Mesendoderm (in vitro differentiated cells): ENCODE data around the gene NPY5R.

Experiments
- DNase-seq: peaks from one replicate; pipeline ENCODE4 v3.0.0; 2013
- H2AK5ac ChIP-seq: 2 replicates; pipeline ENCODE4 v1.6.1; 2013; ENCODE audit warnings: low read length, inconsistent platforms
- H2BK120ac ChIP-seq: 2 replicates; pipeline ENCODE4 v1.6.1; 2013; ENCODE audit warnings: low read depth, mild to moderate bottlenecking, low read length, moderate library complexity, mixed read lengths
- H2BK15ac ChIP-seq: replicated peaks from 2 replicates; pipeline ENCODE4 v1.6.1; 2013; ENCODE audit warnings: low read depth, mild to moderate bottlenecking, moderate library complexity
- H2BK5ac ChIP-seq: 2 replicates; pipeline ENCODE4 v1.6.1; 2013; ENCODE audit warnings: low read length, inconsistent platforms
- H3K18ac ChIP-seq: 2 replicates; pipeline ENCODE4 v1.6.1; 2013; ENCODE audit warnings: mild to moderate bottlenecking, low read length, mixed read lengths
- H3K23ac ChIP-seq: one replicate; pipeline ENCODE4 v1.6.1; 2013; ENCODE audit warnings: low read length
- H3K27ac ChIP-seq: 2 replicates; pipeline ENCODE4 v1.5.1; 2013; ENCODE audit warnings: low read depth, mild to moderate bottlenecking, inconsistent platforms, low read length, moderate library complexity
- H3K27me3 ChIP-seq: 2 replicates; pipeline ENCODE4 v1.6.1; 2013; ENCODE audit warnings: low read length, control low read depth, mild to moderate bottlenecking, inconsistent platforms; ENCODE audit not compliant: insufficient read depth, poor library complexity
- H3K36me3 ChIP-seq: 2 replicates; pipeline ENCODE4 v1.6.1; 2013; ENCODE audit warnings: low read length, inconsistent platforms; ENCODE audit not compliant: control insufficient read depth, insufficient read depth
- H3K4ac ChIP-seq: one replicate; pipeline ENCODE4 v1.6.1; 2013; ENCODE audit warnings: low read depth, mild to moderate bottlenecking, low read length, moderate library complexity
- H3K4me1 ChIP-seq: 2 replicates; pipeline ENCODE4 v1.6.1; 2013; ENCODE audit warnings: low read depth, low read length, inconsistent platforms; ENCODE audit not compliant: control insufficient read depth
- H3K4me2 ChIP-seq: 2 replicates; pipeline ENCODE4 v1.6.1; 2013; ENCODE audit warnings: low read length
- H3K4me3 ChIP-seq: 2 replicates; pipeline ENCODE4 v1.5.1; 2013; ENCODE audit warnings: mild to moderate bottlenecking, low read length
- H3K56ac ChIP-seq: one replicate; pipeline ENCODE4 v1.6.1; 2013; ENCODE audit warnings: low read length
- H3K79me1 ChIP-seq: 2 replicates; pipeline ENCODE4 v1.6.1; 2013; ENCODE audit warnings: low read length, inconsistent platforms
- H3K79me2 ChIP-seq: 2 replicates; pipeline ENCODE4 v1.6.1; 2013; ENCODE audit warnings: mild to moderate bottlenecking, low read length; ENCODE audit not compliant: control insufficient read depth, insufficient read depth
- H3K9ac ChIP-seq: 2 replicates; pipeline ENCODE4 v1.6.1; 2013; ENCODE audit warnings: low read length, inconsistent platforms
- H4K5ac ChIP-seq: one replicate; pipeline ENCODE4 v1.6.1; 2013; ENCODE audit warnings: low read length
- H4K8ac ChIP-seq: one replicate; pipeline ENCODE4 v1.6.1; 2013; ENCODE audit warnings: low read depth, mild to moderate bottlenecking, control low read depth, low read length, moderate library complexity
- WGBS: extraction: QIAGEN DNeasy Blood & Tissue Kit; methylation state at CpG from one replicate; pipeline ENCODE4 v1.1.7; 2013; ENCODE audit warnings: low lambda C conversion rate, missing lambda C conversion rate; ENCODE audit not compliant: insufficient coverage; ENCODE audit errors: extremely low coverage; 5-methylcytosine and 5-hydroxymethylcytosine counted together

NPY5R gene

DNA sequence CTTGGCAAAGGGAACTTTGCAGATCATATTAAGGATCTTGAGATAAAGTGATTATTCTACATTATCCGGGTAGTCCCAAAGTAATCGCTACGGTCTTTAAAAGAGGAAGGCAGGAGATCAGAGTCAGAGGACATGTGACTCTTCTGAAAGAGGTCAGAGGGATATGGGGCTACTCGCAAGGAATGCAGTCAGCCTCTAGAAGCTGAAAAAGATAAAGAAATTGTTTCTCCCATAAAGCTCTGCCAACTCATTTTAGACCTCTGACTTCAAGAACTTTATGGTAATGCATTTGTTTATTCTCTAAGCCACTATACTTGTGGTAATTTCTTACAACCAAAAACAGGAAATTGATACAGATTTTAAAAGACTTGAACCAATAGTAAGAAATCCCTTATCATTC is 48.6 kb downstream of the NPY5R start:
- Histone ChIP-seq H3K79me2 (no peaks in the 10 kb centered on the region), H4K8ac (no peak overlapping the region), H3K56ac (no peak overlapping the region), H3K18ac (no peak overlapping the region), H3K4me2 (no peak overlapping the region), H3K27me3 (no peaks in the 10 kb centered on the region), H3K27ac (no peak overlapping the region), H3K4ac (no peak overlapping the region), H4K5ac (no peak overlapping the region), H3K9ac (no peak overlapping the region), H2AK5ac (no peak overlapping the region), H3K4me3 (no peak overlapping the region), H3K4me1 (no peaks in the 10 kb centered on the region), H3K36me3 (no peaks in the 10 kb centered on the region), H2BK15ac (no peak overlapping the region), H3K79me1 (no peaks in the 10 kb centered on the region), H2BK120ac (no peak overlapping the region), H2BK5ac (no peak overlapping the region), H3K23ac (no peak overlapping the region)
- no peak for DNase-seq
- no CpG with 5 or more reads among the region's 4 CpGs for WGBS

GRCh38 chr4:163393471-163393870 is 49.8 kb downstream of the NPY5R start:
- no CpG with 5 or more reads among the region's 6 CpGs for WGBS

DNA sequence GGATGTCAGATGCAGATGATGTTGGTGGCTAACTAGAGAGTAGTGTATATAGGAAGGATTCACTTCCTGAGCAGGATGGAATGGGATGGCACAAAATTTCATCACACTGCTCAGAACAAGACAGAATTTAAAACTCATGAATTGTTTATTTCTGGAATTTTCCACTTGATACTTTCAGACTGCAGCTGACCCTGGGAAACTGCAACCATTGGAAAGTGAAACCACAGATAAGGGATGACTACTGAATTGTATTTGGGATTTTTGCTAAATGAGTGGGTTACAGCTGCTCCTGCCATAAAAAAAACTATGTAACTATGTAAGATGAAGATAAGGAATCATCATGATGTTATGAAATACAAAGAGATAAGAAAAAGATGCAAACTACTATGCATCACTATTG is 51.4 kb downstream of the NPY5R start:
- H3K56ac ChIP-seq = no peak overlapping the region

More at GRCh38 chr4:163393471-163393870, 49.8 kb downstream of the NPY5R start:
- Histone ChIP-seq H3K79me2 (no peaks in the 10 kb centered on the region), H2AK5ac (no peak overlapping the region), H3K9ac (no peak overlapping the region), H3K79me1 (no peaks in the 10 kb centered on the region), H3K4me2 (no peak overlapping the region), H3K4me3 (no peak overlapping the region), H3K4ac (no peak overlapping the region), H4K8ac (no peak overlapping the region), H2BK15ac (no peak overlapping the region), H3K56ac (no peak overlapping the region), H2BK120ac (no peak overlapping the region), H3K36me3 (no peaks in the 10 kb centered on the region), H3K18ac (no peak overlapping the region), H3K23ac (no peak overlapping the region), H3K27ac (no peak overlapping the region), H2BK5ac (no peak overlapping the region), H4K5ac (no peak overlapping the region), H3K27me3 (no peaks in the 10 kb centered on the region), H3K4me1 (no peaks in the 10 kb centered on the region)
- no peak for DNase-seq

DNA sequence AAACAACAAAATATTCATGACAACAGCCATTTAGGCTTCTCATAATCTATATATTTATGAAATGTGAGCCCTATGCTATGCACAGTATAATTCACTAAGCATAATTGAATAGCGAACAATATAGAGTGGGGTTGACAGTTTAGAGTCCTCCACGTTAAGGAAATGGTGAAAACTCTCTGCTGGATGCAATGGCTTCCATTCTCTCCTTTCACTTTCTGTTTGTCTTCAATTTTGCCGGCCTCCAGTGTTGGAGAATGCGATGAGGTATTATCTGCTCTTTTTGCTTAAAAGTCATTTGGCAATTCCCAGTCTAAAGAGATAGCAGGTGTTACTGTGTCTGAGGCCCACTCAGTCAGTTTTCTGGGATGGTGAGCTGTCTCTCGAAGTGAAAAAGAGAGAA is 52.1 kb downstream of the NPY5R start:
- Histone ChIP-seq H3K4me1 (no peaks in the 10 kb centered on the region), H3K4ac (no peak overlapping the region), H2BK15ac (no peak overlapping the region), H3K9ac (no peak overlapping the region), H2AK5ac (no peak overlapping the region), H2BK120ac (no peak overlapping the region), H3K36me3 (no peaks in the 10 kb centered on the region), H3K18ac (no peak overlapping the region), H3K27ac (no peak overlapping the region), H3K4me3 (no peak overlapping the region), H4K8ac (no peak overlapping the region), H3K79me1 (no peaks in the 10 kb centered on the region), H3K23ac (no peak overlapping the region), H2BK5ac (no peak overlapping the region), H3K79me2 (no peaks in the 10 kb centered on the region), H4K5ac (no peak overlapping the region), H3K27me3 (no peaks in the 10 kb centered on the region), H3K4me2 (no peak overlapping the region), H3K56ac (no peak overlapping the region)
- WGBS = no CpG with 5 or more reads among the region's 5 CpGs
- no peak for DNase-seq

More for the DNA sequence above, 51.4 kb downstream of the NPY5R start:
- no peaks in the 10 kb centered on the region for H3K4me1 ChIP-seq
- H3K4me2 ChIP-seq = no peak overlapping the region
- H3K4ac ChIP-seq = no peak overlapping the region
- no peak for DNase-seq
- H2BK15ac ChIP-seq = no peak overlapping the region
- H2AK5ac ChIP-seq = no peak overlapping the region
- no peaks in the 10 kb centered on the region for H3K79me2 ChIP-seq
- H3K18ac ChIP-seq = no peak overlapping the region
- no peak overlapping the region for H2BK120ac ChIP-seq
- H3K23ac ChIP-seq = no peak overlapping the region
- no peaks in the 10 kb centered on the region for H3K79me1 ChIP-seq
- no peak overlapping the region for H2BK5ac ChIP-seq
- H3K4me3 ChIP-seq = no peak overlapping the region
- H3K27me3 ChIP-seq = no peaks in the 10 kb centered on the region
- no peaks in the 10 kb centered on the region for H3K36me3 ChIP-seq
- H3K9ac ChIP-seq = no peak overlapping the region
- H4K8ac ChIP-seq = no peak overlapping the region
- no peak overlapping the region for H4K5ac ChIP-seq
- no peak overlapping the region for H3K27ac ChIP-seq

DNA sequence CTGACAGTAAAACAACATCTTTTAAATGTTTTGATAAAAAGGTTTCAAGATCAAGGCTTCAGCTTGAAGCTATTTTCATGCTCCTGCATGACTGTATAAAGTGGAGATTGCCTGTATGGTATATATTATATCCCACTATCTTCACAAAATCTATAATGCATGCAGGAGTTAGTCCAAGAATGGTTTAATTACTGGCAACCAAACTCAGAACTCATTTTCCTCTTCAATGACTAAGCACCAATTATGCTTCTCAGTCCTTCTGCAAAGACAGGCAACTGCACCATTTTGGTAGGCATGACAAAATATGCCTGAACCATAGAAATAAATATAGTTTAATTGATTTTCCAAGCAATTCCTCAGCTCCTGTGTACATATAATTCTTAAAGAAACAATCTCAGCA is 54.5 kb downstream of the NPY5R start:
- Histone ChIP-seq H2BK15ac (no peak overlapping the region), H3K4ac (no peak overlapping the region), H3K27me3 (no peaks in the 10 kb centered on the region), H4K5ac (no peak overlapping the region), H2AK5ac (no peak overlapping the region), H3K27ac (no peak overlapping the region), H3K79me1 (no peaks in the 10 kb centered on the region), H3K18ac (no peak overlapping the region), H3K56ac (no peak overlapping the region), H3K4me1 (peaks cover 5% of the 10 kb centered on the region), H3K79me2 (no peaks in the 10 kb centered on the region), H4K8ac (no peak overlapping the region), H3K9ac (no peak overlapping the region), H2BK5ac (no peak overlapping the region), H3K4me2 (no peak overlapping the region), H3K23ac (no peak overlapping the region), H3K4me3 (no peak overlapping the region), H3K36me3 (no peaks in the 10 kb centered on the region), H2BK120ac (no peak overlapping the region)
- DNase-seq = no peak

DNA sequence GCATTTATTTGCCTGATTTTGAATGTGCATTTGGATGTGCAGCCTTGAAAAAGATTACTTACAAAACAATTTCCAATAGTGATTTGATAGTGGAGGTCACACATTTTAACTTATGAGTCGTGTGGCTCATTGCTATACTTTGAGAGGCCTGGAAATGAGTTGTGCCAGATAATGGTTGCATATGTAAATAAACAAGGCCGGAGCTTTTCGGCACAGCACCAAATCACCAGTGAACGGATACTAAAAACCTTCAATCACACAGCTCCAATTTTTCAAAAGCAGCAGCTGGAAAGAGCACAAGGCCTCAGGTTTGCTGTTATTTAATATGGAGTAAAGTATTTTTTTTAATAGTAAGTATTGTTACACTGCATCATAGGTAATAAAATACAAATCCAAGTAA is 57.2 kb downstream of the NPY5R start:
- Histone ChIP-seq H3K4me1 (peaks cover 6% of the 10 kb centered on the region), H2BK5ac (no peak overlapping the region), H3K18ac (peak overlapping the region; percentile 60), H3K4me2 (no peak overlapping the region), H4K5ac (no peak overlapping the region), H2BK15ac (no peak overlapping the region), H3K4me3 (no peak overlapping the region), H3K36me3 (no peaks in the 10 kb centered on the region), H4K8ac (no peak overlapping the region), H3K79me1 (no peaks in the 10 kb centered on the region), H3K27me3 (no peaks in the 10 kb centered on the region), H3K56ac (no peak overlapping the region), H3K23ac (no peak overlapping the region), H2AK5ac (no peak overlapping the region), H3K27ac (no peak overlapping the region), H2BK120ac (no peak overlapping the region), H3K79me2 (no peaks in the 10 kb centered on the region), H3K9ac (no peak overlapping the region), H3K4ac (no peak overlapping the region)
- no peak for DNase-seq
- no CpG with 5 or more reads among the region's 4 CpGs for WGBS
